HEK293T (cell line): ENCODE data around the gene INPP5D.

Experiments
- ELF4 ChIP-seq: fragments of 450-650 bp; IDR thresholded peaks from 2 replicates; pipeline ENCODE4 v1.6.1; 2017; ENCODE audit warnings: antibody characterized with exemption
- FOXM1 ChIP-seq: fragments of 450-650 bp; IDR thresholded peaks from 2 replicates; pipeline ENCODE4 v1.6.1; 2017; ENCODE audit warnings: mild to moderate bottlenecking, borderline replicate concordance
- LEF1 ChIP-seq: fragments of 450-650 bp; IDR thresholded peaks from 2 replicates; pipeline ENCODE4 v1.6.1; 2017; ENCODE audit warnings: mild to moderate bottlenecking, borderline replicate concordance
- SUZ12 ChIP-seq: fragments of 450-650 bp; IDR thresholded peaks from 2 replicates; pipeline ENCODE4 v1.6.1; 2016; ENCODE audit warnings: mild to moderate bottlenecking

GRCh38 chr2:233011268-233011650 lies 48.9 kb upstream of the INPP5D start:
- TF ChIP-seq ELF4 (no peak), LEF1 (no peak), SUZ12 (no peak), FOXM1 (no peak)
